GM20431 (cell line): ENCODE results near the gene HIVEP3.

ENCODE experiments used
- in situ Hi-C: fragments of 300-500 bp; cut with MseI, MboI; formaldehyde crosslinking; loops from one replicate; pipeline ENCODE4 v1.15.0; 2020; ENCODE audit warnings: low sequenced_read_pairs; ENCODE audit not compliant: unreplicated experiment

The HIVEP3 gene

DNA sequence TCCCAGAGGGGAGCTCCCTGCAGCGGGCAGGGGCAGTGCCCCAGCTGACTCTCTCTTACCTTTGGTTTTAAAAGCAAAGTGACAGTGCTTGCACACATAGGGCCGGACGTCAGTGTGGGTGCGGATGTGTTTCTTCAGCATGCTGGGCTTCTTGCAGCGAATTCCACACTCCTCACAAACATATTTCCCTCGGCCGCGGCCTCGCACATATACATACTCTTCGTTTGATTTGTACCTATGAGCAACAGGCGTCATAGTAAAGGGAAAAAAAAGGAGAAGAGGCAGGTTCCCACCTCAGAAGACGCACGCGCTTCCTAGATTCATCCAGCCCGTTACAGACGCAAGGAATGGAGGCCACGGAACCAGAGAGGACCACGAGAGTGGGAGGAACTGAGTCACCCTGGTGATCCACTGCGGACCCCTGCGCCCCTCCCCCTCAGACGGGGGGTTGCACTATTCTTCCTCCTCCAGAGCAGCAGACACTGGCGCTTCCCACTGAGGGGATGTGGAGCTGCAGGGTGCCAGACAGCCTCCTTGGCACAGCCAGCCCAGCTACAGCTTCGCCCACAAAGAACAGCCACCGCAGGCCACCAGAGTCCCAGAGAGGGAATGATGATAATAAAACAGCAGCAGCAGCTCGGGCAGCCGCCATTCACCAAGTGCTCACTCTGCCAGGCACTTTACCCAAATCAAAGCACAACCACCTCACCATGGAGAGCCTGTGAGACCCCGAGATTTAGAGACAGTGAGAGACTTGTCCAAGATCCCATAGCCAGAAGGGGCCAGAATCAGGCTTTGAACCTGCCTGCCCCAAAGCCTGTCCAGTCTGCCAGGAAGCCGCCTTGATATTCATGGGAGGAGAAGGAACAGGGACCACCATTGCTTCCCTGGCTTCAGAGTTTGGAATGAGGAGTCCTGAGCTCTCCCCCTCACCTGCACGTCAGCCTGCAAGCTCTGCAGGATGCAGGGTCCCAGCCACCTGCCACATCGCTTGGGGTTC, 393.7 kb downstream of the HIVEP3 start:
- in situ Hi-C loops: no loop called here

DNA sequence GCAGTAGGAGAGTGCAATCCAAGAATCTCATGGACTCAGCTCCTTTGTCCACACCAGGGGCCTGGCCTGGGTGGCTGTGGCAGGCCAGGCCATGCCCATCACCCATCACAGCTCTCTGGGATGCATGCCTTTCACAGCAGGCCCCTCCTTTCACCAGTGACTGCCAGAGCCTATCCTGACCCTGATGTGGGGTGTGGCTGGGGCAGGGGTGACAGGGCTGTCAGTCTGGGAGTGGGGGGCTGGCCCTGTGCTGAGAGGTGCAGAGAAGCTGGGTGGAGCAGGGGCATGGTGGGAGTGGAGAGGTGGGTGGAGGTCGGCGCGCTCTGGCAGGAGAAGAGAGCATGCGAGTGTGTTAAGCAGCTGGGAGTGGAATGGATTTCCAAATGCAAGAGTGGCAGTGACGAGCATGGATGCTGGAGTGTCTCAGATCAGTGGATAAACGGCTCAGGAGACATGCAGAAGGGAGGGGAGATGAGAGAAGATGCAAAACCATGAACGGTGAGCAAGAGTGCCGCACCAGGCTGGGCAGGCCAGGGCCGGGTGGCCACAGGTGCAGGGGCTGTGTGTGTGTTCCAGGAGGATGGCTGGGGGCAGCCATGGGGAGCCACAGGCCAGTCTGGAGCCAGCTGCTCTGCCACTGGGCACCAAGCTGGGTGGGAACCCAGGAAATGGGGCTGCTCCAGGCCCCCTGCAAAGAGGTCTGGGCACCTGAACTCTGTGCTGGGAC, 394.6 kb downstream of the HIVEP3 start:
- in situ Hi-C loops: no loop called here

DNA sequence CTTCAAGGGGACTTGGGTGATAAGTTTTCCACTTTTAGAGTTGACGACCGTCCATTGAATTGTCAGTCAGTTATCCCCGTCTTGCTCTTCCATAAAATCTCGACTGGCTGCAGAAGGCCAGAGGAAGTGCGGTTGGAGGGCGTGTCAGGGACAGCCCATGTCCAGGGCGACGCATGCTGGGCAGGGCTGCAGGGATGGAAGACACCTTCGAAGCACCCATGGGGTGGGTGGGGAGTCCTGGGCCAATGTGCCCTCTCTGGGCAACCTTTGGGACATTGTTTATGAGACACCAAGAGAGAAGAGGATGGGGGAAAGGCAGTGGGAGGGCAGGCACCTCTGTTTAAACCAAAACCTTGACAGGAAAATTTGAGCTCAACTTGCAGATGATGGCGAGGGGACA, 395.7 kb downstream of the HIVEP3 start:
- in situ Hi-C loops: no loop called here

DNA sequence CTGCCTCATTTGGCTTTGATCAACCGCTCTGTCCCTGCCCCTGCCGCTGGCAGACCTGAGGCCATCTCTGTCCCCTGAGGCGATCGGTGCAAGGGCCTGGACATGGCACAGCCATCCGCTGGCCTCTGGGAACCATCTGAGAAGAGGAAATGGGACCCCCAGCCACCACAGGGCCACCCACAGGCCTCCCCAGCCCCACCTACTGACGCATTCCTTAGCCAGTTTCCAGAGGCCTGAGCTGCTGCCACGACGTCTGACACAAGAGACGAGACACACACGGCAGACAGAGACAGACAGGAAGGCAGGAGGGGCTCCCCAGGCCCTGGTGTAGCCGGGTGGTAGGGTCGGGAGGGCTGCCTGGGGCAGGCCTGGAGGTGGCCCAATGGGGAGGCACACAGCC, 397.0 kb downstream of the HIVEP3 start:
- in situ Hi-C loops: no loop called here

DNA sequence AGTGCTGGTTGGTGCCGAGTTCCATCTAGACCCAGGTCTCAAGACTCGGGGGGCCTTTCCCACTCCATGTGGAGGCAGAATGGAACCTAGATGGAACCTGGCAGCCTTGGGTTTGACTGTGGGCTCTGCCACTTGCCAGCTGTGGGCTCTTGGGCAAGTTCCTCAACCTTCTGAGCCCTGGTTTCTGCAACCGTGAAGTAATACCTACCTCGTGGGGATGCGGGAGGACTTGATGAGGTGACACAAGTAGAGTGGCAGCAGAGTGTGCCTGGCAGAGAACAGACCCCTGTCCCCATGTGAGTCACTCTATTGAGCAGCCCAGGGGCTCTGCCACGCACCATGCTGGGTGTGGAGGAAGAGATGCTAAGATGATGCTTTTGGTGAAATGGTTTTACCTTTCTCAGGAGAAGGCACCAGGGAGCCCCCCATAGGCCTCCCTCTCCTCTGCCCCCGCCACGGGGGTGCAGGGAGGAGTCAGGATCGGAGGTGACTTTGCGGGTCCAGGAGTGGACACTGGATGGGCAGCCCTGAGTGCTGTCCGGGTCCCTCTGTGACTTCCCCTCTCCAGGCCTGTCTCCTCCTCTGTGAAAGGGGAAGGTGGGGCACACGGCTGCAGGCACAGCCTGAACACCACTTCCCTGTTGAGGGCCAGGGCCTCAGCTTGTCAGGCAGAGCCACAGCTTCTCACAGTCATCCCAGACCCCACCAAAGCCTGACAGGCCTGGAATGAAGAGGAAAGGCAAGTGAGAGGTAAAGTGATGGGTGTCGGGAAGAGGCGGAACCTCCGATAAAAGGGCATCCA, 397.6 kb downstream of the HIVEP3 start:
- in situ Hi-C loops: no loop called here

DNA sequence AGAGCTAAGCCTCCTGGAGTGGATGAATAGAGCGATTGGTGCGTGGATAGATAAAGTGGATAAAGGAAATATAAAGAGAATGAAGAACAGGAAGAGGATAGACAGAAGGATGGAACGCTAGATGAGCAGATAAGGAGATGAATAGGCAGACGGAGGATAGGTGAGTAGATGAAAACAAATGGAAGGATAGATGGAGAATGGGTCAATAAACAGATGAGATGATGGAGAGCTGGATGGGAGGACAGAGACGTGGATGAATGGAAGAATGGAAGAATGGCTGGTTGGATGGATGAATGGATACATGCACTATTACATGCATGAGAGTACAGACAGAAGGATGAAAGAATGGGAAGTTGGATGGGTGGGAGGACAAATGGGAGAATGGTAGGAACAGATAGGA, 399.1 kb downstream of the HIVEP3 start:
- in situ Hi-C loops: no loop called here

DNA sequence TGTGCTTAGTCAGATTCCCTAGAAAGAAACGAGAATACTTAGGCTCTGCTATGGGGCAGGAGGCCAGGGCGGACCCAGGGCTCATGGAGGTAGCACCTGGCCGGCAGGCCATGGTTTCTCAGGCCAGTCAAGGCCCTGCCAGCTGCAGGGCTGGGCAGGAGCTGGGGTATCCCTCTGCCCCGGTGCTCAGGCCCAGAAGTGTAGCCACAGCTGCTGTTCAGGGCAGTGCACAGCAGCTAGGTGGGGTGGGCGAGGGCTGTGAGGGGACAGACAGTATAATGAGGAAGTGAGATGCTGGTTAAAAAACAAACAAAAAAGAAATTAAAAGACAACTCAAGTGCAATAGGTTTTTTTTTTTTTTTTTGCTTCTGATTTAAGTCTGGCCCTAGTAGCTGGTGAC, 400.3 kb downstream of the HIVEP3 start:
- in situ Hi-C loops: no loop called here

DNA sequence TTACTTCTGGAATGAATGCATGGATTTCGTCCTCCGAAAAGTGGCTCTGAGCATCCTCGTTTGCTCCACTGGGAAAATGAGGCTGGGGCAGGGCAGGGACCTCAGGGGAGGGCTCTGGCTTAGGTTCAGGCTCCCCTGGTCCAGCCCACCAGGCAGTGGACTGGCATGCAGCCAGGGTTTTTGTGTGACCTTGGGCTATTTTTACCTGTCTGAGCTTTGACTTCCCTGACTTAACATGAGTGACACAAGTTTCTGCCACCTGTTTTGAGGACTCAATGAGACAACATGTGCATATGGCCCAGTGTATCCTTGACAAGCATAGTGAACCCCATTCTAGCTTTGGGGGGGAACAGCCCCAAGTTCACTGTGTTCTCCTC, 401.7 kb downstream of the HIVEP3 start:
- in situ Hi-C loops: no loop called here

DNA sequence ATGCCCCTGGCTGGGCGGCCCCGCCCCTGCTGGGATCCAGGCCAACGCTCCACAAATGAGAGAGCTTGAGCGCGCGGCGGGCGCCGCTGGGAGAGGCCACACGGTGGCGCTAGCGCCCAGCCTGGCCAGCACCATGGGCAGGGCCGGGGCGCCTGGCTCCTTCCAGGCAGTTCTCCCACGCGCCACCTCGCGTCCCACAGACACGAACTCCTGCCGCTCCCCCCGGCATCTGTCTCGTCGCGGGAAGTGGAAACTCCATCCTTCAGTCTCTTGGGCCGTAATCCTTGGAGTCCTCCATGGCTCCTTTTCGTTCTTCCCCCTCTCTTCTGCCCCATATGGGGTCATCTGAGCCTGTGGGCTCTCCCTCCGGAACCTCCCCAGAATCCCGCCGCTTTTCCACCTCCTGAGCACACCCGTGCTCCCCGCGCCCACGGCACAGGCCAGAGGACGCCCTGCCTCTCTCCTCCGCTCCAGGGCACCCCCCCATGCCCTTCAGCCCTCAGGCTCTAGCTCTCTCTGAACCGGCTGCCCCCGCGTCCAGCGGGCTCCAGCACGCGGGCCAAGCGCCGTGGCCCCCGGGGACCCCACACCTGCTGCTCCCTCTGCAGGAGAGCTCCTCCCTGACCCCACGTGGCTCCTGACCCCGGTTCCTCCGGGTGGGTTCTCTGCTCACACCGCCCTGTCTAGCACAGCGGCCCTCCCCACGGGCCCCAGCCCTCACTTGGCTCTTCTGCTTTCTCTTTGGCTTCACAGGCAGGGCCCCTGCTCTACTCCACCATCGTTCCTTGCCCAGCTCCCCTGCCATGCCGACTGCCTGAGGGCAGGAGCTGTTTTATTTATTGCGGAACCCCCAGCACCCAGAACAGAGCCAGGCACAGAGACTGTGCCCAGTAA, 402.3 kb downstream of the HIVEP3 start:
- in situ Hi-C loops: no loop called here

DNA sequence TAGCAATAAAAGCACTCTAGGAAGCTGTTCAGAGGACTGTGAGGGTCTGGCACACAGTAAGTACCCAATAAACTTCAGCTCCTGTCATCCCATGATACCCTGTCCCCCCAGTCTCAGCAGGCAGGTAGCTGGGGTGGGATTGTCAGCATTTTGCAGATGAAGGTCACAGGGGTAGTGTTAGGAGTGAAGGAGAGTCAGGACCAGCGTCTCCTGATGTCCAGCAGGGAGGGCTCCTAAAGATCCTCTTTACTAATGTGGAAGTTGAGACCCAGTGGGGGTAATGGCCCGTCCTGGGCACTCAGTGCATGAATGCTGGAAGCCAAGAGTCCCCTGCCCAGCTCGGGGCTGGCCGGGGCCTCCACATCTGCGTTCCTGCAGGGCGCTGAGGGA, 402.9 kb downstream of the HIVEP3 start:
- in situ Hi-C loops: no loop called here

DNA sequence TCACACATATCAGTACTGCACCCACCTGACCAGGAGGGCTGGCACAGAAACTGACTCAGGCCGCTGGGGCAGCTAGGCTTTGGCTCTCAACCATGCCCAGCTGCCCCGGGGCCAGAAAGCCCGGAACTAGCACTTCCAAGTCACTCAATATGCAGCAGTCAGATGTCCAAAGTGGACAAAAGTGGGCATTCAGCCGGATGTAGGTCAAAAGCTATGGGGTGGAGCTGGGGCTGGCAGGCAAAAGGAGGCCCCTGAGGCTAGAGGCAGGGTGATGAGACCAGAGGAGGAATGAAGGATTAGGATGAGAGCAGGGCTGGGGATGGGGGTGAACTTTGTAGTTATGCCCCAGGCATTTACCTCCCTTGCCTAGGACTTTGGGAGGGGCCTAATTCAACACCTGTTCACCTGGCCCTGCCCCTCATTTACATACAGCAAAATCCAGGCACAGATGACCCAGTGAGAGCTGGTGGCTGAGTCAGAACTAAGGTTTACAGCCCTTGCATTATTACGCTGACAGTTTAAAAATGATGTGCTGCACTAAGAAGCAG, 403.5 kb downstream of the HIVEP3 start:
- in situ Hi-C loops: no loop called here

DNA sequence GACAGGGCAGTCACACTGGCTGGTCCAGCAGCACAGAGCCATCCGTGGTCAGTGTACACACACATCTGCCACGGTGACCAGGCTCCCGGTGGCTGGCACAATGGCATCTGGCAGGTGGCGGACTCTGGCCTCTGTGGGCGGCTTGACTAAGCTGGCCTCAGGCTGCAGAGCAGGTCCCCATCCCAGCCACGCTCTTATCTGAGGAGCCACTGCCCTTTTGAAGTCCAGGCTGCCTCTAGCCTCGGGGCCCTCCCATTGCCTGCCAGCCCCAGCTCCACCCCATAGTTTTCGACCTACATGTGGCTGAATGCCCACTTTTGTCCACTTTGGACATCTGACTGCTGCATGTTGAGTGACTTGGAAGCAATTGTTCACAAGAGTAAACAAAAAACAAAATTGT, 404.3 kb downstream of the HIVEP3 start:
- in situ Hi-C loops: no loop called here

DNA sequence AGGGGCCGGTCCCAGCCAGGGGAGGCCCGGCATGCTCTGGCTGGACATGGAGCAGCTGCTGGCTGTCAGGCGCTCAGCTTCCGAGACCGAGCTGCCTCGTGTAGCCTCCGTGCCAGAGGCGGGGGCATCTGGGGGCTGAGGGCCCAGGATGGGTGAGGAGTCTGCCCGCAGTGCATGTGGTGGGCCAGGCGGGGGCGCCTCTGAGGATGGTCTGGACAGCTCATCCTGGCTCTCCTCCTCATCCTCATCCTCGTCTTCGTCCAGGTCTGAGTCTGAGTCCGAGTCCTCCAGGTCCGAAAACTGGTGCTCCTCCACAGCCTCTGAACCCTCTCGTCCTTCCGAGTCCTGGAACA, 405.4 kb downstream of the HIVEP3 start:
- in situ Hi-C loops: no loop called here

DNA sequence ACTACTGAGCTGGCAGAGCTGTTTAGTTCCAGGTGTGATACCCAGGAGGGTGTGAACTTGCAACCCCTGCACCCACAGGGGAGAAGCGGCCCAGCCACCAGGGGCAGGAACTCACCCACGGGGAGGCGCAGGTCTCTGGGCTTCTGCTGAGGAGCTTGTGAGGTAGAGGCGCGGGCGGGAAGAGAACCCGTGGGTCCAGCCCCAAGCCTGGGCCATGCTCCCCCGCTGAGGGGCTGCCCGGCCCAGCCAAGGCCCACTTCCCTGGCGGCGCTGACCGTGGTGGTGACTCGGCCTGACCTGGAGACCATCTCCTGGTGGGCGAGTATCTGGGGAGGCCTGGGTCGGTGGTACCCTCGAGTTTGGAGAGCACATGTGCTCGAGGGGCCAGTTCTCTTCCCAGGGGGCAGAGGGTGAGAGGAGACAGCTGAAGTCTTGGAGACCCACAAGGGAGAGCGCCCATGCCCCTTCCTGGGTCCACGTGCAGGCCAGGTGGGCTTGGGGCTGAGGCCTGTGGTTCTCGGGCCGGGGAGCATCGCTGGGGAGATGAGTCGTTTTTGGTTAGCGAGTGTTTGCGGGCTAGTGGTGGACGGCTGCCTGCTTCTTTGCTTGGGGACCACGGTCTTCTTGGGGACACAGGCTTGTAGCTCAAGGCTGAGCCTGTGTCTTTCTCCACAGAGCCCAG, 405.9 kb downstream of the HIVEP3 start:
- in situ Hi-C loops: no loop called here

DNA sequence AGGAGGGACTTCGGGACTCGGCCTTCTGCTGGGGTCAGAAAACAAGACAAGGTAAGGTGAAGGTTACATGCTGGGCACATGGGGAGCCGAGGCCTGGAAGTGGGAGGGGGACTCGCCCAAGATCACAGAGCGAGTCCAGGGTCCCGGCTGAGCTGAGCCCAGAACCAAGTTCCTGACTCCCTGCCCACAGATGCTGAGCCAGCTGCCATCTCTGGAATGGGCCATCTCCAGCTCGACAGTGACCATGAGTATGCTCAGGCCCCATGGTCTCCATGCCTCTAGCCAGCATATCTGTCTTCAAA, 407.5 kb downstream of the HIVEP3 start:
- in situ Hi-C loops: no loop called here

DNA sequence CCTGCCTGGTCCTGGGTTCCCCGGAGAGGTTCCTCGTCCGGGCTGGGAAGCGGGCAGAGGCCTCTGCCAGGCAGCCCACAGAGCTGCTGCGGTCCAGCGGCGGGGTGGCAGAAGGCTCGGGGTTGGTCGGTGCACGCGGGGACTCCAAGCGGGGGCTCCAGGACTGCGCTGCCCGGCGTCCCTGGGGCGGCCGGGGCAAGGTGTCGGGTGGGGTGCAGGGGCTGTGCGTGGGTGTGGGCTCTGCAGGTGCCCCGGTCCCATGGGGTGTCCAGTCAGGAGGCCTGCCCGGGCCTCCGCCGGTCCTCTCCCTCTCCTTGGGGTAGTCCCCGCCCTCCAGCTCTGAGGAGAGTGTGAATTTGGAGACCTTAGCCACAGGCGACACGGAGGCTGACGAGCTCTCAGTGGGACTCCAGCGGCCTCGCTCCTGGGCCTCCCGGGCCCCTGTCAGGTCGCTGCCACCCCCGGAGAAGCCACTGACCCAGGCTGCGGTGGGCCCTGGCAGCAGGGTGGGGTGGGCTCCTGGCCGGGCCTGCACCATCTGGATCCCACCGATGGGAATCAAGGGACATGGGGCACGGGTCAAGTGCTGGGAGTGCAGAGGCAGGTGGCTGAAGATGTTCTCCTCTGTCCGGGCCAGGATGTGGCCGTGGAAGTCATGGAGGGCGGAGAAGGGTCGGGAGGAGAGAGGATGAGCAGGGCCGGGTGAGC, 408.0 kb downstream of the HIVEP3 start:
- in situ Hi-C loops: no loop called here

DNA sequence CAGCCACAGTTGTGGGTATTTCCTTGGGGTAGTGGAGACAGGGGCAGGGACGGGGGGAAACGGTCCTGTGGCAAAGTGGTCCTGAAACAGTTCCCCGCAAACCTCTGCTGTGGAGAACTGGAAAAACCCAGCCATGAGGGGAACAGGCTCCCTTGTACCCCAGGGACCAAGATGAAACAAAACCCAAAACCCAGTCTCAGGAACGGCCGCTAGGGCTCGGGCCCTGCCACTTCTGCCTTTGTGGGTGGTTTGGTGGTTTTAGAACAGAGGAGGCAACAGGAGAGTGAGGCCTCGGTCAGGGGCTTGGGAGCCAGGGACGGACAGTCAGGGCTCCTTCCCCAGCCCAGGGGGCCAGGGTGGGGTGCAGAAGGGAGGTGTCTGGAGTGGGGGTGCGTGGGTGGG, 409.5 kb downstream of the HIVEP3 start:
- in situ Hi-C loops: no loop called here

DNA sequence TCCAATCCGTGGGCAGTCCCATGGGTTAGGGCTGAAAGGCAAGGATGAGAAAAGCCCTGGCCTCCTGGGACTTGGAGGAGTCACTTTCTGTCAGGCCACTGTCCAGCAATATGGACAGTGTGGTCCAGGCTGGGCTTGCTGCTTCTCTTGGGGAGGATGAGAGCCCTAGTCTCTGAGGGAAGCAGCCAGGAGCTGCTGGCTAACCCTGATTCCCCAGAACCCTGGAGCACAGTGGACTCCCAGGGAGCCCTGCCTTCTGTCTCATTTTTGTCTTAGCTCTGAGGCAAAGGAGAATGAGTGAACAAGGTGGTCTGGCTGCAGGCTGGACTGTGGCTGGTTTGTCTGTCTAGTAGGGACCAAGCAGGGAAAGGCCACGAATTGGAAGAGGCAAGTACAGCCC, 410.4 kb downstream of the HIVEP3 start:
- in situ Hi-C loops: no loop called here

DNA sequence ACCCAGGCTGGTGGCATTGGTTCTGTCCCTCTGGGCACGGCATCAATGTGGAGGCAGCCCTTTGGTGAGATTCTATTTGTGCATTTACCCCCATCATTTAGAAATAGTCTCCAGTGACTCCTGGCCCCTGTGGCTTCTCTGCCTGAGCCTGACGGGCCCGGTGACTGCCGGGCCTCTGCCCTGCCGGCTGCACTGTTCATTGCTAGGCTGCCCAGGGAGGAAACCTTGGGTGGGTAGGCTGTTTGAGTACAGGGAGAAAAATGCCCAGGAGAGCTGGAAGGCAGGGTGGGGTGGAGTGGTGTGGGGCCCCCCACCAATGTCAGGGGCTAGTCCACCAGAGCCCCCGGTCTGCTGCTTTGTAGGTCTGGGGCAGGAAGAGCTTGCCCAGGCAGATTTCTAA, 410.9 kb downstream of the HIVEP3 start:
- in situ Hi-C loops: no loop called here
